ENCODE results near the gene PMM1. TPM values are rescaled to one million over a fixed set of nuclear protein-coding genes. Genes with fewer than 3 reads are reported as not detected.
"Not testable (repeated sequence)": the region's sequence is repeated elsewhere in the genome, so short reads cannot be mapped to it uniquely, and the experiment has no call there.

PMM1 gene
- total RNA-seq, 1 experiment from 2014 or later = 26.8 TPM

- H3K36me3 ChIP-seq (ENCODE audit: insufficient read depth, low read length, poor library complexity, severe bottlenecking) = peaks cover 92% of the 10 kb centered on the region
- no peak for TF ChIP-seq EZH2 (IDR thresholded peaks at IDR 0.05; ENCODE audit: borderline replicate concordance, low read depth, low read length, poor library complexity, severe bottlenecking)
- TF ChIP-seq CTCF (conservative IDR thresholded peaks at IDR 0.05; ENCODE audit: low read depth, low read length) = no peak
- intact Hi-C loops (cut with micrococcal nuclease; ENCODE audit: unreplicated experiment) = no loop called here
- ChIA-PET CTCF (interaction anchor here (0.7 kb wide), 1 partner anchor 31 kb away, joined by 3 read pairs; no protein-coding TSS in a partner anchor), POLR2A (ENCODE audit: low non-redundant PET) (no interaction called here)
- no peak overlapping the region for H3K27ac ChIP-seq (ENCODE audit: low read depth, low read length, poor library complexity, severe bottlenecking)
- no peaks in the 10 kb centered on the region for H3K27me3 ChIP-seq (replicated peaks; ENCODE audit: insufficient read depth, low read depth, low read length, poor library complexity)
- peak; percentile 37 for DNase-seq (ENCODE audit: low spot score)
- no TSS peak for BruUV-seq (replicated peaks)
- H3K9me3 ChIP-seq (ENCODE audit: low read depth, low read length, poor library complexity, severe bottlenecking) = no peaks in the 10 kb centered on the region
- H3K4me1 ChIP-seq (ENCODE audit: insufficient read depth, low read length, poor library complexity, severe bottlenecking) = no peaks in the 10 kb centered on the region
- H3K4me3 ChIP-seq (ENCODE audit: low read depth, low read length, poor library complexity, severe bottlenecking) = no peak overlapping the region
These were observed 46.8 kb upstream of the PMM1 start for GRCh38 chr22:41636467-41636866.

GRCh38 chr22:41634610-41635009 is 45.0 kb upstream of the PMM1 start:
- BruUV-seq (replicated peaks); POLR2A ChIA-PET (ENCODE audit: low non-redundant PET): not testable (repeated sequence)

GRCh38 chr22:41631615-41632014 is 42.0 kb upstream of the PMM1 start:
- H3K9me3 ChIP-seq (ENCODE audit: low read depth, low read length, poor library complexity, severe bottlenecking); POLR2A ChIA-PET (ENCODE audit: low non-redundant PET); DNase-seq (ENCODE audit: low spot score); intact Hi-C loops (cut with micrococcal nuclease; ENCODE audit: unreplicated experiment); H3K27ac ChIP-seq (ENCODE audit: low read depth, low read length, poor library complexity, severe bottlenecking); H3K27me3 ChIP-seq (replicated peaks; ENCODE audit: insufficient read depth, low read depth, low read length, poor library complexity); H3K4me3 ChIP-seq (ENCODE audit: low read depth, low read length, poor library complexity, severe bottlenecking); BruUV-seq (replicated peaks); H3K4me1 ChIP-seq (ENCODE audit: insufficient read depth, low read length, poor library complexity, severe bottlenecking); CTCF ChIA-PET: not testable (repeated sequence)
- H3K36me3 ChIP-seq (ENCODE audit: insufficient read depth, low read length, poor library complexity, severe bottlenecking) = peaks cover 75% of the 10 kb centered on the region

More at GRCh38 chr22:41634610-41635009, 45.0 kb upstream of the PMM1 start:
- CTCF ChIA-PET; H3K27ac ChIP-seq (ENCODE audit: low read depth, low read length, poor library complexity, severe bottlenecking); H3K27me3 ChIP-seq (replicated peaks; ENCODE audit: insufficient read depth, low read depth, low read length, poor library complexity); H3K9me3 ChIP-seq (ENCODE audit: low read depth, low read length, poor library complexity, severe bottlenecking); intact Hi-C loops (cut with micrococcal nuclease; ENCODE audit: unreplicated experiment); H3K4me1 ChIP-seq (ENCODE audit: insufficient read depth, low read length, poor library complexity, severe bottlenecking); DNase-seq (ENCODE audit: low spot score); H3K4me3 ChIP-seq (ENCODE audit: low read depth, low read length, poor library complexity, severe bottlenecking): not testable (repeated sequence)
- H3K36me3 ChIP-seq (ENCODE audit: insufficient read depth, low read length, poor library complexity, severe bottlenecking) = peaks cover 78% of the 10 kb centered on the region

GRCh38 chr22:41631115-41631514 is 41.5 kb upstream of the PMM1 start:
- peaks cover 72% of the 10 kb centered on the region for H3K36me3 ChIP-seq (ENCODE audit: insufficient read depth, low read length, poor library complexity, severe bottlenecking)
- H3K27ac ChIP-seq (ENCODE audit: low read depth, low read length, poor library complexity, severe bottlenecking); H3K4me1 ChIP-seq (ENCODE audit: insufficient read depth, low read length, poor library complexity, severe bottlenecking); H3K9me3 ChIP-seq (ENCODE audit: low read depth, low read length, poor library complexity, severe bottlenecking); H3K4me3 ChIP-seq (ENCODE audit: low read depth, low read length, poor library complexity, severe bottlenecking); intact Hi-C loops (cut with micrococcal nuclease; ENCODE audit: unreplicated experiment); BruUV-seq (replicated peaks); POLR2A ChIA-PET (ENCODE audit: low non-redundant PET); DNase-seq (ENCODE audit: low spot score); H3K27me3 ChIP-seq (replicated peaks; ENCODE audit: insufficient read depth, low read depth, low read length, poor library complexity); CTCF ChIA-PET: not testable (repeated sequence)

- no peak for DNase-seq (ENCODE audit: low spot score)
- intact Hi-C loops (cut with micrococcal nuclease; ENCODE audit: unreplicated experiment) = no loop called here
- Histone ChIP-seq H3K27ac (ENCODE audit: low read depth, low read length, poor library complexity, severe bottlenecking) (no peak overlapping the region), H3K4me3 (ENCODE audit: low read depth, low read length, poor library complexity, severe bottlenecking) (no peak overlapping the region), H3K4me1 (ENCODE audit: insufficient read depth, low read length, poor library complexity, severe bottlenecking) (peaks cover 10% of the 10 kb centered on the region), H3K9me3 (ENCODE audit: low read depth, low read length, poor library complexity, severe bottlenecking) (no peaks in the 10 kb centered on the region), H3K36me3 (ENCODE audit: insufficient read depth, low read length, poor library complexity, severe bottlenecking) (peaks cover 71% of the 10 kb centered on the region), H3K27me3 (replicated peaks; ENCODE audit: insufficient read depth, low read depth, low read length, poor library complexity) (no peaks in the 10 kb centered on the region)
- BruUV-seq (replicated peaks) = no TSS peak
- POLR2A ChIA-PET (ENCODE audit: low non-redundant PET) = no interaction called here
- TF ChIP-seq EZH2 (IDR thresholded peaks at IDR 0.05; ENCODE audit: borderline replicate concordance, low read depth, low read length, poor library complexity, severe bottlenecking) (no peak), CTCF (conservative IDR thresholded peaks at IDR 0.05; ENCODE audit: low read depth, low read length) (no peak)
- CTCF ChIA-PET = no interaction called here
These were observed 35.9 kb upstream of the PMM1 start for GRCh38 chr22:41625577-41625976.
